Activated T-cell treated with anti-CD3 and anti-CD28 coated beads, Interleukin-2, amount 50 U/mL, for 72 hours (primary cell): ENCODE data around the gene PDE6G. TPM values are rescaled to one million over a fixed set of nuclear protein-coding genes. Genes with fewer than 3 reads are reported as not detected.
"Not testable (repeated sequence)": the region's sequence is repeated elsewhere in the genome, so short reads cannot be mapped to it uniquely, and the experiment has no call there.

Experiments
- ATAC-seq, 2 donors: fragments of 150-1000 bp; cut with Tn5 transposase; replicated peaks in 1 of 2; 2 replicates each; pipeline ENCODE4 v1.10.0; 2021; ENCODE audit warnings: moderate library complexity in 2 of 2, mild to moderate bottlenecking in 1 of 2
- DNase-seq, 2 donors: peaks; one replicate each; pipeline ENCODE4 v3.0.0; 2021 to 2022; ENCODE audit warnings: mixed read lengths in 1 of 2
- H3K27ac Mint-ChIP-seq: one replicate; pipeline ENCODE4 v1.8.0; 2022; ENCODE audit warnings: mild to moderate bottlenecking, moderate library complexity, mixed read lengths
- H3K27me3 Mint-ChIP-seq: one replicate; pipeline ENCODE4 v1.8.0; 2022; ENCODE audit warnings: low read depth, mixed read lengths
- H3K36me3 Mint-ChIP-seq, 2 donors: one replicate each; pipeline ENCODE4 v1.8.0; 2022; ENCODE audit warnings: mixed read lengths in 2 of 2, mild to moderate bottlenecking in 1 of 2; ENCODE audit not compliant: insufficient read depth in 2 of 2
- H3K4me1 Mint-ChIP-seq: one replicate; pipeline ENCODE4 v1.8.0; 2022; ENCODE audit warnings: low read depth, mixed read lengths
- H3K4me3 Mint-ChIP-seq, 2 donors: one replicate each; pipeline ENCODE4 v1.8.0; 2022; ENCODE audit warnings: mild to moderate bottlenecking in 2 of 2, mixed read lengths in 2 of 2, moderate library complexity in 2 of 2
- H3K9me3 Mint-ChIP-seq, 2 donors: one replicate each; pipeline ENCODE4 v1.8.0; 2022; ENCODE audit warnings: mixed read lengths in 2 of 2
- total RNA-seq, 2 donors: library from RNA; stranded (reverse); gene quantifications; one replicate each; pipeline ENCODE4 v1.2.3, GENCODE V29; 2022

The PDE6G gene
- total RNA-seq, 2 donors from 2014 or later, result 4.2 to 4.4 TPM

DNA sequence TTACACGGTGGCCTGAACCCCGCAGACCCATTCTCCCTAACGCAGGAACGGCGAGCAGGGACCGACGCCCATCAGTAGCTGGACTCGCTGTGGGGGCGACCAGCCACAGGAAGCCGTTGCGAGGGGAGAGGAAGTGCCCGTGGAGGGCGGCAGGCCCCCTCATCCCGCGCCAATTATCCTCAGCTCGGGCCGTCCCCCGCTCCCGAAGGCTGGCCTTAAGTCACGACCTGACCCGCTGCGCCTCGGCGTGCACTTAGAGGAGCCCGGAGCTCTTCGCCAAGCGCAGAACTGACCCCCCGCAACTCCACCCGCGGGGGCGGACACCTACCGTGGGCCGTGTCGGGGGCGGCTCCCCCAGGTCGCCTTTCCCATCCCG lies 26.9 kb upstream of the PDE6G start:
- peak overlapping the region; percentile 80 to 87 for H3K4me3 Mint-ChIP-seq
- DNase-seq, result peak in 1 of 2 donors; percentile 32
- peak overlapping the region; percentile 83 for H3K27ac Mint-ChIP-seq
- no peaks in the 10 kb centered on the region for H3K9me3 Mint-ChIP-seq
- peaks cover 4 to 9% of the 10 kb centered on the region in 2 donors for H3K36me3 Mint-ChIP-seq
- ATAC-seq, result peak; percentile 3 to 6
- H3K27me3 Mint-ChIP-seq, result no peaks in the 10 kb centered on the region
- peaks cover 35% of the 10 kb centered on the region for H3K4me1 Mint-ChIP-seq

GRCh38 chr17:81682565-81683207 lies 26.3 kb upstream of the PDE6G start:
- Mint-ChIP-seq H3K27ac (peak overlapping the region; percentile 83), H3K4me1 (peaks cover 35% of the 10 kb centered on the region), H3K4me3 (peak overlapping the region; percentile 80 to 87), H3K27me3 (no peaks in the 10 kb centered on the region), H3K9me3 (no peaks in the 10 kb centered on the region), H3K36me3 (peaks cover 4 to 9% of the 10 kb centered on the region in 2 donors)
- ATAC-seq (no peak), DNase-seq (no peak)

- H3K36me3 Mint-ChIP-seq, result peaks cover 4 to 6% of the 10 kb centered on the region in 2 donors
- peaks cover 31% of the 10 kb centered on the region for H3K4me1 Mint-ChIP-seq
- H3K9me3 Mint-ChIP-seq, result no peaks in the 10 kb centered on the region
- ATAC-seq, result no peak
- DNase-seq, result no peak
- H3K27me3 Mint-ChIP-seq, result no peaks in the 10 kb centered on the region
- no peak overlapping the region for H3K27ac Mint-ChIP-seq
- H3K4me3 Mint-ChIP-seq, result peak overlapping the region in 1 of 2 donors; percentile 19
Observed at GRCh38 chr17:81681672-81682071, 25.3 kb upstream of the PDE6G start.

- no peak overlapping the region for H3K27ac Mint-ChIP-seq
Observed at GRCh38 chr17:81680150-81680549, 23.8 kb upstream of the PDE6G start.

GRCh38 chr17:81676906-81677305 lies 20.6 kb upstream of the PDE6G start:
- DNase-seq, result no peak
- Mint-ChIP-seq H3K4me1 (peaks cover 11% of the 10 kb centered on the region), H3K9me3 (no peaks in the 10 kb centered on the region), H3K36me3 (peaks cover 1 to 6% of the 10 kb centered on the region in 2 donors), H3K27me3 (no peaks in the 10 kb centered on the region), H3K4me3 (no peak overlapping the region), H3K27ac (no peak overlapping the region)
- ATAC-seq, result no peak

More at GRCh38 chr17:81680150-81680549, 23.8 kb upstream of the PDE6G start:
- ATAC-seq (no peak), DNase-seq (no peak)
- Mint-ChIP-seq H3K9me3 (no peaks in the 10 kb centered on the region), H3K36me3 (peaks cover 0 to 4% of the 10 kb centered on the region in 2 donors), H3K4me3 (no peak overlapping the region), H3K27me3 (no peaks in the 10 kb centered on the region), H3K4me1 (peaks cover 27% of the 10 kb centered on the region)

GRCh38 chr17:81675515-81676221 lies 19.3 kb upstream of the PDE6G start:
- H3K27me3 Mint-ChIP-seq, H3K4me1 Mint-ChIP-seq, ATAC-seq, H3K36me3 Mint-ChIP-seq, H3K27ac Mint-ChIP-seq, H3K4me3 Mint-ChIP-seq, H3K9me3 Mint-ChIP-seq: not testable (repeated sequence)
- DNase-seq, result peak; percentile 28 to 40

DNA sequence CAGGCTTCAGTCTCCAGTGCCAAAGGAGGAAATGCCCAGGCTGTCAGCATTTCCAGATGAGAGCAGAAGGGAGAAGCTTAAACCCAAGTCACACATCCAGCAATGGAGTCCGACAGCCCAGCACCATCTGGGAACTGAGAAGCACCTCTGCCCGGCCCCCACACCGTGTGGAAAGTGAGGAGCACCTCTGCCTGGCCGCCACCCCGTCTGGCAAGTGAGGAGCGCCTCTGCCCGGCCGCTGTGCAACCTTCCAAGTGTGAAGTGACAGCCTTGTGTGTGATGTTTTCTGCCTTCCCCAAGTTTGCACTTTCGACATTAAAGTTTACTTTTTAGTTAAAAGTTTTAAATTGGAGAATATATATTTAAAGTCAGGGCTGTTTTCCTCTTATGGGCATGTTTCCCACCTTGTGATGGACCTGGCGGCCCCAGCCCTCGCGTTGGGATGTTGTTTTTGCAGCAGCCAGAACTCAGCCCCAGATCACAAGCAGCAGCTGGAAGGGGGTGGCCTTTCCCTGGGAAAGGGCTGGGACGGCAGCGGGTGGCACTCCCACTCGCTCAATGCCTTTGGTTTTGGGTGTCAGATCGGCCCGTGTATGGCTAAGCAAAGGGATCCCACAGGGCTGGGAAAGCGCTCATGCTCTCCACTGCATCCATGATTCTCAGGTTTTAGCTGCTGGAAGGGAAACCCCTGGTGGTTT lies 17.4 kb upstream of the PDE6G start:
- ATAC-seq (no peak), DNase-seq (no peak)
- Mint-ChIP-seq H3K27ac (no peak overlapping the region), H3K4me3 (no peak overlapping the region), H3K36me3 (peaks cover 0 to 17% of the 10 kb centered on the region in 2 donors), H3K9me3 (no peaks in the 10 kb centered on the region), H3K4me1 (peaks cover 7% of the 10 kb centered on the region), H3K27me3 (no peaks in the 10 kb centered on the region)

DNA sequence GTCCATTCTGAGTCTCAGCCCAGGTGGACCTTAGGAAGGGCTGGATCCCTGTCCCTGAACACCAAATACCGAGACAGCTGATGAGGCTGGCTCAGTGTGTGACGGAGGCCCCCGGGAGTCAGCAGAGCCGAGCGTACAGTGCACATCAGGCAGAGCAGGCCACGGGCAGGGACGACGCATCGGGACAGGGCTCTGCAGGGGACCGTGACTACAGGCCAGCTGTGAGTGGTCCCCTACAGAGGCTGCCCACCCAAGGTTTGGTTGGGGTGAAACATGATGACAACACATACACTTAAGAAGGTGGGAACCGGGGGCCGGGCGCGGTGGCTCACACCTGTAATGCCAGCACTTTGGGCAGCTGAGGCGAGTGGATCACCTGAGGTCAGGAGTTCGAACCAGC lies 16.6 kb upstream of the PDE6G start:
- Mint-ChIP-seq H3K4me1 (peaks cover 14% of the 10 kb centered on the region), H3K9me3 (no peaks in the 10 kb centered on the region), H3K27me3 (no peaks in the 10 kb centered on the region), H3K36me3 (peaks cover 2 to 21% of the 10 kb centered on the region in 2 donors), H3K27ac (no peak overlapping the region), H3K4me3 (no peak overlapping the region)
- no peak for DNase-seq
- peak; percentile 17 to 21 for ATAC-seq

DNA sequence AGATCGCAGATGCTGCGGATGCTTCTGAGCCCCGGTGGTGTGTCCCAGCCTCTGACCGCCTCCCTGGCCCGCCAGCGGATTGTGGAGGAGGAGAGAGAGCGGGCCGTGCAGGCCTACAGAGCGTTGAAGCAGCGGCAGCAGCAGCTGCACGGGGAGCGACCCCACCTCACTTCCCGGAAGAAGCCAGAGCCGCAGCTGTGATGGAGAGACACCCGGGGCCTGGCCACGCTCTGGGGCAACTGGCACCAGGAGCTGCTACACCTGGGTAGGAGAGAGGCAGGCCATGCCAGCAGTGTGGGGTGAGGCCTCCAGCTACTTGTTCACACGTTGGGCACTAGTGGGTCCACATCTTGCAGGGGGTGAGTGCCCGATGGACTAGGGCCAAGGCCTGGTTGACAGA lies 16.2 kb upstream of the PDE6G start:
- ATAC-seq, result no peak
- Mint-ChIP-seq H3K4me1 (peaks cover 19% of the 10 kb centered on the region), H3K4me3 (no peak overlapping the region), H3K27ac (no peak overlapping the region), H3K27me3 (no peaks in the 10 kb centered on the region), H3K9me3 (no peaks in the 10 kb centered on the region), H3K36me3 (peaks cover 4 to 24% of the 10 kb centered on the region in 2 donors)
- DNase-seq, result no peak

GRCh38 chr17:81667754-81668153 lies 11.4 kb upstream of the PDE6G start:
- Mint-ChIP-seq H3K4me3 (peak overlapping the region; percentile 94 to 96), H3K27ac (no peak overlapping the region), H3K36me3 (peaks cover 4 to 27% of the 10 kb centered on the region in 2 donors), H3K9me3 (no peaks in the 10 kb centered on the region), H3K4me1 (peaks cover 55% of the 10 kb centered on the region), H3K27me3 (no peaks in the 10 kb centered on the region)
- no peak for DNase-seq
- no peak for ATAC-seq

DNA sequence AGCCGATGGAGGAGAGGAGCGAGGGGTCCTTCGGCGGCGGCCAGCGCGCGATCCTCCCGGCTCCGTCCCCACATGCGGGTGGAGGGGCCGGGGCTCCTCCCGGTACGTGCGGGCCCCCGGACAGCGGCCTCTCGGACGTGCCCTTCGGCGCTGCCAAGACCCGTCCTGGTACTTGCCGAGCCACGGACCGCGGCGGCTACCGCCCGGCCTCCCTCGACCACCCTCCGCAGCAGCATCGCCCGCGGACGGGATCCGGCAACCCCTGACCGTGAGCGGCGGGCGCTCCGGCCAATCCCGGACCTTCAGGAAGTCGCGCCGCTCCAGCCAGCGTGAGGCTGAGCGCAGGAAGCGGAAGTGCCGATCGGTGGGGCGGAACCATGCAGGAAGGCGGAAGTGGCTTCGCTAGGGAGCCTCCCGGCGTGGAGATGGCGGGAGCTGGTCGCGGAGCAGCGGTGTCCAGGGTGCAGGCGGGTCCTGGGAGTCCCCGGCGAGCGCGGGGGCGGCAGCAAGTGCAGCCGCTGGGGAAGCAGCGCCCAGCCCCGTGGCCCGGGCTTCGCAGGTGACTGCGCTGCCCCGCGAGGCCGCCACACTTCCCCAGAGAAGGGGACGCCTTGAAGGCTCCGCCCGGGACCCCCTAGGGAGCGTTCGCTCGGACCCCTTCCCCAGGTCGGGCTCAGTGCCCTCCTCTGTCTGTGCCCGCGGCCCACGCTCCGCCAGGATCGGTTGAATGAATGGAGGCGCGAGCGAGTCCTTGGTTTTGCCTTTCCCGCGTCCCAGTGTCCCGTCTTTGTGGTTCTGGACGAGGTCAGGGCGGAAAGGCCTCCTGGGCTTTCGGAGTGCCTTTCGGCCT lies 10.2 kb upstream of the PDE6G start, which contains the start of the genes CCDC137 and OXLD1:
TSS of gene CCDC137 (plus strand) at position 396 of the 850 bp plus-strand sequence. CDS start at position 426, 30 bp downstream.
TSS of gene OXLD1 (minus strand) at position 264 of the 850 bp plus-strand sequence. CDS start at position 236, 28 bp downstream.
- ATAC-seq, result peak; percentile 97 to 98
- peak within 1 kb of the TSS; percentile 88 for H3K27ac Mint-ChIP-seq
- H3K4me3 Mint-ChIP-seq, result peak within 1 kb of the TSS; percentile 94 to 96
- H3K9me3 Mint-ChIP-seq, result no peaks in the 10 kb centered on the region
- H3K36me3 Mint-ChIP-seq, result peaks cover 4 to 23% of the 10 kb centered on the region in 2 donors
- peak; percentile 95 to 97 for DNase-seq
- H3K4me1 Mint-ChIP-seq, result peaks cover 57% of the 10 kb centered on the region
- H3K27me3 Mint-ChIP-seq, result no peaks in the 10 kb centered on the region

- H3K4me1 Mint-ChIP-seq, result peaks cover 57% of the 10 kb centered on the region
- H3K27ac Mint-ChIP-seq, result peak overlapping the region; percentile 88
- H3K4me3 Mint-ChIP-seq, result peak overlapping the region; percentile 94 to 96
- DNase-seq (no peak), ATAC-seq (peak in 1 of 2 donors; percentile 22)
- no peaks in the 10 kb centered on the region for H3K9me3 Mint-ChIP-seq
- H3K36me3 Mint-ChIP-seq, result peaks cover 4 to 21% of the 10 kb centered on the region in 2 donors
- H3K27me3 Mint-ChIP-seq, result no peaks in the 10 kb centered on the region
Observed at GRCh38 chr17:81666092-81666341, 9.7 kb upstream of the PDE6G start.
